Femur (tissue), 1 donor: Measurements from ENCODE around the gene EXOC1.

Experiments
- DNase-seq: peaks from one replicate; pipeline ENCODE4 v3.0.0-alpha.2; 2017

EXOC1 gene

DNA sequence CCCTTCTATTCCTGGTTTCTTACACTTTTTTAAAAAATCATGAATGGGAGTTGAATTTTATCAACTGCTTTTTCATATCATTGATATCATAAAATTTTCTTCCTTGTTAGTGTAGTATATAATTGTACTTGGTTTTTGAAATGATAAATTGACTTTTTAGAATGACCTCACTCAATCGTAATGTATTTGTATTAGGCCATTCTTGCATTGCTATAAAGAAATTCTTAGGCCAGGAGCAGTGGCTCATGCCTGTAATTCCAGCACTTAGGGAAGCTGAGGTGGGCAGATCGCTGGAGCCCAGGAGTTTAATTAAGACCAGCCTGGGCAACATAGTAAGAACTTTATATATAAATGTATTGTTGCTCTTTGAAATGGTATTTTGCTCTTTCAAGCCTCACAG, 6.3 kb downstream of the EXOC1 start:
- DNase-seq = no peak

DNA sequence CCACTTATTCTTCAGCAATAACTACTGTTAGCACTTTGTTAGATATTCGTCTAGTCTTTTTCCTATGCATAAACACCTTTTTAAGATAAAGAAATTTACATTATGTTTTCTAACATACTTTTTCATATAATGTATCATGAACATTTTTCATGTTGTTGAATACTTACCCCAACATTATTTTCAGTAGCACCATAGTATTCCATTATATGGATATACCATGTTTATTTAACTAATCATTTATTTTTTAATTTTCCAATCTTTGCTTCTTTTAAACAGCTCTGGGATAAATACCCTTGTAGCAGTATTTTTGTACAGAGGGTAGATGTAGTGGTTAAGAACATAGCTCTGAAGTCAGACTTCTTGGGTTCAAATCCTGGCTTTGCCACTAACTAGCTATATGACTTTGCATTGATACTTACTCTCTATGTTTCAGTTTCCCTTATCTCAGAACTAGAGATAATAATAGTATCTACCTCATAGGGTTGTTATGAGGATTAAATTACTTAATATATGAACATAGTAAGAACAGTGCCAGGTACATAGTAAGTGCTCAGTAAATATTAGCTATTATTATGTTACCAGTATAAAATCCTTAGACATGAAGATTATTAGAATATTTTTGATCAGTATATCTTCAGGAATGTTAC, 11.3 kb downstream of the EXOC1 start:
- no peak for DNase-seq

DNA sequence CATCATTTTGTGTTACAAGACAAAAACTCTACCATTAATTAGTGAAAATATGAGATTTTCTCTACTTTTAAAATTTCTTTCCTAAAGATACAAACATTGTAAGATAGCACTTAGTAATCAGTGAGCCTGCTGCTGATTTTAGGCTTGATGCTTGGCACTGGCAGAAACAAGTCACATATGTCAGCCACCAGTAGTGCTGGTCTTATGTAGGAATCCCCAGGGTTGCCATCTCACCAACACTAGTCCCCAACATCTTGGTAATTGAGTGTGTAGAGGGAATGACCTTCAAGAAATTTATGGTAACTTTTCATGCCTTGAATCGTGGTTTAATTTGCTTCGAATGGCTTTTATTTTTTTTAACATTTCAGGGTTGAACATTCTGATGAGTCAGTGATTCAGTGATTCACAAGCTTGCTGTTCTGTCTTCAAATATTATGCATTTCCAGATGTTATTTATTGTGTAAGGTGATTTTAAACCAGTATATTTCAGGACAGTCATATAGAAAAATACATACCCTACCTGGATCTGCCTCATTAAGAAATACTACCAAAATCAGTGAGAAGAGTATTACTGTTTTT, 11.9 kb downstream of the EXOC1 start:
- DNase-seq = no peak

DNA sequence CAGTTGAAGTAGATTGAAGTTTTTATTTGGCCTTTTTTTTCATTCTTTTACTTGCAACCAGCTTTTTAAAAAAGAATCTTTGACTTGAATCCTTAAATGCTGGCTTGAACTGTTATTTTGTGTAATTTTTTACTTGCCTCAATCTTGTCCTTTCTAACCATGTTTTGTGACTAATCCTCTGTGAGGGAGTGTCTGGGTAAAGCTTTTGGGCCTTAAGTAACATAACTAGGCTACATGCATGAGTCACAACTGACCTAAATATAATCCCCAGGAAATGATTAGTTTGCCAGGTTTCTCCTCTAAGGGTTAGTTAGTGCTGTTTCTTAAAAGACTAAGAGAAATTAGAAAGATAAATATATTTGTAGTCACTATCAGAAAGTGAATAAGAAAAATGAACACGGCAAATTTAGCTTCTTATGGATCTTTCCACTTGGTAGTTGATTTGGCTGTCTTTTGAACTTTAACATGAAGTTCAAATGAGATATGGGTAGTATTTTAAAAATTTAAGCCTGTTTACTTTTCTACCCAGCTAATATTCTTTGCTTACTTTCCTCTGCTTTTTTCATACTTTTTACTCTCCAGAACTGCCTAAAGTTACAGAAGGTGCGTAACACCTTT, 13.0 kb downstream of the EXOC1 start:
- no peak for DNase-seq

DNA sequence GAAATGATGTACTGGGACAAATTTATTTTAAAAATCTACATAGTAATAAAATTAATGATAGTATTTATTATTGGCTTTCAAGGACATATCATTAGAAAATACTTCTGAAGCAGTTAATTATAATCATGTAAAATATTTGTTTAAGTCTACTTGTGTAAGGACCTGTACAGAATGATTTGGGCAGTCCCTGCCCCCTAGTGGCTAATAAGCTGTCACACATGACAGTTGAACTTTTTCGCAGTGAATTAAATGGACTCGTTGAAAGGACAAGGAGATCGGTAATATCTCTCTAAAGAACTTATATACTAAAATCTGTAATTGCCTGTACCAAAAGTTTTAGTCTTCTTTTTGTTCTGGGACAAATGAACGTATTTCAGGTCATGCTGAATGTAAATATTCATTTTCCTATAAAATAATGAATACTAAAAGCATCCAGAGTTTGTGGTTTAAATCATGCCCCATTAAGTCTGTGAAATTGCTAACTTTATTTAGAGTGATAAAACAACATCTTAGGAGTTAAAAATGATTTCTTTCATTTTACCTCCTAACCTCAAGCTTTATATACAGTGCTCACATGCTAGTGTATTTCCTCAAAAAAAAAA, 13.6 kb downstream of the EXOC1 start:
- DNase-seq = peak; percentile 22

DNA sequence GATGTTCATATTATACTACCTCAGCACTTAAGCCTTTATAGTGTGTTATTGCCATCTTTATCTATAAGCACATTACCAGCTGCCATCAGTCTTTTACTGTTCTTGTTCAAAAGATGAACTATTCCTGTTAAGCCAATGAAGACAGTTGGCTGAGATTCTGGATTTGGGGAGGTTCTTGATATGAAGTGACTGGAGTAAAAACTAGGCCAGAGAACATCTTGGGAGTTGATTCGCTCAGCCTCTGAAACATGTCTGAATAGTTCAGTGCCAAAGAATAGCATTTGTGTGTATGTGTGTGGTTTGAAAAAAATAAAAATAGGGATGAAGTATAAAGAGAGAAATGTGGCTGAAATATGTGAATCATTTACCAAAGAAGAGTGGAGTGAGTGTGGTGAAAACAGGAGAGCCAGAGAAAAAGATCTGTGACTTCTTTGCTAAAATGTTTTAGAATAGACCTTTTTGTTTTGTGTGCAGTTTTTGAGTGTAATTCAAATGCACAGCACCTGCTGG, 15.2 kb downstream of the EXOC1 start:
- no peak for DNase-seq

DNA sequence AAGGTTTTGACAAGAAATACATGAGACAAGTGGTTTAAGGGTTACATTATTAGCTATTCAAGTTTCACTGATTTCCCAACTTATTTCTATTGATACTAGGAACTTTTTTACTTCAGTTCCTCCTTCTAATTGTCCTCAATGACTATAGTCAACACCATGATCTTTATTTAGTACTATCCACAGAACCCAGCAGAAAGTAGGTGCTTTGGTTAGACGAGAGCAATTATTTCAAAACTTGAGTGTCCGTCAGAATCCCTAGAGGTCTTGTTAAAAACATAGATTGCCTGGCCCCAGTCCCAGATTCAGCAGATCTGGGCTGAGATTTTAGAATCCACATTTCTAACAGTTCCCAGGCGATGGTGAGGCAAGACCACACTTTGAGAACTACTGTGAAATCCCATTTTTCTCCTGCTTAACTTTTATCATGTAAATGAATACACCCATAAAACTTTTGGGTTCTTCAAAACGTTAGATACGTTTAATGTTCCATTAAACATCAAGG, 17.9 kb downstream of the EXOC1 start:
- DNase-seq = no peak

DNA sequence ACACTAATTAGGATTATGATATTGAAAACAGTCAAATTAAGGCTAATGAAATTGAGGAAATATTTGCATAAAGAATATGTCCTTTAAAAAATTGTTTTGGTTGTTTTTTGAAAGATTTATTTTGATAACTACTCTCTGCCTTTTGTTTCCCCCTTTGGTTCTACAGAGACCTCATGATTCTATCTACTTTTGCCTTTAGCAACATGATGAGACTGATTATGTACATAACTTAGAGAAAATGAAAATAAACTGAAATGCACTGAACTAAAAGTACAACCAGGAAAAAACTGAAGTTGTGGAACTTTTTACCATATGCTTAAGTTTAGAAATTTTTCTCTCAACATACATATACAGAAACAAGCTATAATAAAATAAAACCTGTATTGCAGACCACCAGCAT, 21.4 kb downstream of the EXOC1 start:
- DNase-seq = no peak

DNA sequence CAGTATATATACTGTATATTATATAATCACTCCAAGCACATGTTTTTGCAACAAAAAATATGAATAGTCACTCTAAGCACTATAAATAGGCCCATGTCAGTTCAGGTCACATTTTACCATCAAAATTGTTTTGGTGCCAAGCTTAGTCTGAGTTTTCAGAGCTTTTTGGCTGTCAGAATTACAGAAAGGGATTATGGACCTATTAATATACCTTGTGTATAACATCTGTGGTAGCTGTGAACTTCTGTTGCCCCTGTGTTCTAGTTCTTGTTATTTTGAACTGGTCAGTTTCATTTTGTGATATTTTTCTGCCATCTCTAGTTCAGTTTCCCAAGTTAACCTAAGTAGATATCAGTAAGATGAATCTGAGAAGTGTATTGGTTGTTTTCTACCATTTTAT, 22.9 kb downstream of the EXOC1 start:
- DNase-seq = no peak

DNA sequence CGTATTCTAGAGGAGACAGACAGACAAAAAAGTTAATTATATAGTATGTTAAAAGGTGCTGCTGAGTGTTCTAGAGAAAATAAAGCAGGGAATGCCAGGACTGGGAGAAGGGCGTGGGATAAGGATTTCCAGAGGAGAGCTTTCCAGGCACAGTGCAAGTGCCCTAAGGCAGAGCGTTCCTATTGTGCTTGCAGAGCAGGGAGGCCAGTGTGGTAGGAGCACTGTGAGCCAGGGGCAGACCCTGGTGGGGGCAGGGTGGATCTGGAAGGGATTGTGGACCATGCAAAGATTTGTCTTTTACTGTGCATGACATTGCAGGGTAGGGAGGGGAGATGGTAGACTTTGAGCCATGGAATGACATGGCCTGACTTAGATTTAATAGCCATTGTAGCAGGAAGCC, 25.8 kb downstream of the EXOC1 start:
- no peak for DNase-seq

DNA sequence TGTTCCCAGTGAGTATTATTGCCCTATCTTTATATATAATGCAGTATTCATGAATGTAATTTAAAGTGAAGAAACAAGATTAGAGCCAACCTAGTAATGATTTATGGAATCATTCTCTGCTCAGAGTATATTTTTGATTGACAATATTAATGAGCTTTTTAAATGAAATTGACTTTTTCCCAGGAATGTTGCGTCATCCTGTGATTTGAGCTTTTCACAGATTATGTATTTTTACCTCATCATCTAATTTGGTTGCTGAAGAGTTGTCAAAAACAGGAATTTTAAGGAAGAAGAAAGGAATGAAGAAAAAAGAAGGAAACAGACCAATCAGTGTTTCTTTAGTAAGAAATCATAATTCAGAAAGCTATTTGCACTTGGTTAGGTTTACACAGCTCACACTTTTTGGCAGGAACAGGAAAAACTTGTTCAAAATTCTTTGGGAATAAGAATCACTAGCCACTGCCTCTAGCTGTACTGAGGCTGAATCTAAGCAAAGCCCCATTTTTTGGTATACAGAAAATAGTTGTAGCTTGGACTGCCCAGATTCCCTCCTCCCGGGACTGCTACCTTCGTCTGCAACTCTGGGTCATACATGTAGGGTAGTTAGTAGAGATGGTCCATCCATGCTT, 27.3 kb downstream of the EXOC1 start:
- DNase-seq = no peak

DNA sequence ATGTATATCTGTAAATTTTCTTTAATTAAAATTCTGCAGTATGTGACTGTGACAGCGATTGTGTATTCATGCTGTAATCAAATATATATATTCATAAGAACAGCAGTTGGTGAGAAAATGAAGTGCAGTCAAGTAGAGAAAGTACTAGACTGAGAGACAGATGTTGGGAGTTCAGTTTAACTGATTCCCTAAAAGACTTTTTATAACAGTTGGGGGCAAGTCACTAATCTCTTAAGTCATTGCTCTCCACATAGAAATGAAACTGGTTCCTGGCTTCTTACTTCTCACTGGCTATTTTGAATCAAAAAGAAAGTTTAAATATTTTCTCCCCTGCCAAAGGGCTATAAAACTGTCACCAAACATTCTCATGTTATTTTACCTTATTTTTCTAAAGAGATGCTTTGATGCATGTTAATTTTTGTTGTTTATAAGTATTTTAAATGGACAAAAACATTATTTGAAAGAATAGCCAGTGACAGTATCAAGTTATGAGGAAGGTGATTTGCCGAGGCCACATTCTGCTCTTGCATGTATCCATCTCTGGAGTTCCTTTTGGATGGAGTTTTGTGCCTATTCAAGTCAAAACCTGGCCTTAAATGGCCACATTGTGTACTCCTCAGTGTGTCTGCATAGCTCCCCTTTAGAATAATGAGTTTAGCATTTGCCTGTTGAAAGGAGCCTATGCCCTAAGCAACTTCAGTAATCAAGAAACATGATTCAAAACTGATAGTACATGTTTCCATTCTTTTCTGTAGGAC, 30.8 kb downstream of the EXOC1 start:
- DNase-seq = no peak

DNA sequence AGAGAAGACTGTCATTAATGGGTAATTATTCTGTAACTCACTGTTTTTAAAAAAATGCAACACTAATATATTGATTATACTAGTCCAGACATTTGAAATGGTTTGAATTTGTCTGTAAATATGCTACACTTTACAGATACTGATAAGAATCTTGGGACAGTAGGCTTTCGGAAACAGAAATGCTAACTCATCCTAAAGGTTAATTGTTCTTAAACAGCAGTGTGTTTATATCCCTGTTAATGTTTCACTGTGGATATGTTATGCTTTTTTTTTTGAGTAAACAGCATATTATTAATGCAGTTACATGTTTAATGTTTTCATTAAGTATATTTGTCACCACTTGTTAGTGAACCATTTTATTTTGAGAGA, 31.4 kb downstream of the EXOC1 start:
- no peak for DNase-seq

DNA sequence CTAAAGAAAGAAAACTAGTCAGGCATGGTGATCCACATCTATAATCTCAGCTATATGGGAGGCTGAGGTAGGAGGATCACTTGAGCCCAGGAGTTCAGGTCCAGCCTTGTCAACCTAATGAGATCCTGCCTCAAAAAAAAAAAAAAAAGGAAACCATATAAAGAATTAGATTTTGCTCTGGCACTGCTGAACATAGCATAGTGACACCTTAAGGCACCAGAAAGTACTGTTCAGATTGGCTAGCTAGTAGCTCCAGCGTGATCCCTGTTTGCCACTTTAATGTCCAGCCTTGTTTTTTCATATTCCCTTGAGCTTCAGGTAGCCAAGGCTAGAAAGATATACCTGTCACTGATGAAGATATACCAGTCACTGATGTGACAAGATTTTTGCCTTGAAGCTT, 34.1 kb downstream of the EXOC1 start:
- no peak for DNase-seq

DNA sequence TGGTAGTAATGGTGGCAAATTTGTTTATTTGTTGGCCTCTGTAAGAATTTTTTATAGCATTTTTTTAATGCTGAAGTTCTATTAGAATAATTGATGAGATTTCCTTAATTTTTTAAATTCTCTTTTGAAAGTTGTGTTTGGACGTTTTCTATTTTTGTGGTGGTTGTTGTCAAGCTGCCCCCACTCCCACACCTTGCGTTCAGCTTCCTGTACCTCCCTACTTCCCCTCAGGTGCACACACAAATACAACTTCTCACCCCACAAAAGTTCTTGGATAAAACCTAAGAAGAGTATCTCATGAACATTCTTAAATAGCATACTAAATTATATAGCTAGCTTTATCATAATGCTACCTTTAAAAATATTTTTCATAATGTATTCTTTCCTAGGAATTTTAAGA, 38.7 kb downstream of the EXOC1 start:
- no peak for DNase-seq

DNA sequence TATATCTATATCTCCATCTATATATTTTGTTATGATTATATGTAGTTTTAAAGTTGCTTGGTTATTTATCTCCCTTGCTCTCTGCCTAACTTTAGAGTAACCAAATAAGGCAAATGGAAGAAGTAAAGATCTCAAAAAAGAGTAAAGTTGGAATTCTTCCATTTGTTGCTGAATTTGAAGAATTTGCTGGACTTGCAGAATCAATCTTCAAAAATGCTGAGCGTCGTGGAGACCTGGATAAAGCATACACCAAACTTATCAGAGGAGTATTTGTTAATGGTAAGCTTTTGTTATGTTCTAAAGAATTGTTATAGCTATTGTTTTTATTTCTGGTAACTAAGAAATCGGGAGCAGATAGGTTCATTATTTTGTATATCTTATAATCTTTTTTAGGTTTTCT, 43.2 kb downstream of the EXOC1 start:
- no peak for DNase-seq

DNA sequence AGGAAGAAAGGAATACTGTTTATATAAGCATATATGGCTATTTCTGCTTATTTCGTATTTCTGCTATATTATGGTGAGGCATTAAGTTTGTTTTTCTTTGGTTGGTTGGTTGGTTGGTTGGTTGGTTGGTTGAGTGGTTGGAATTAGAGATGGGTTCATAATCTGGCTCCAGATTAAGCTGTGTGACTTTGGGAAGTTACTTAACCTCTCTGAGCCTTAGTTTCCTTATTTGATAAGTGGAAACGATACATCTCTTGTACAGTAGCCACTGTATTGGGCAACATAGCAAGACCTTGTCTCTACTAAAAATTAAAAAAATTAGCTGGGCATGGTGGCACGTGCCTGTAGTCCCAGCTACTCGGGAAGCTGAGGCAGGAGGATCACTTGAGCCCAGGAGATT, 49.2 kb downstream of the EXOC1 start:
- DNase-seq = no peak

DNA sequence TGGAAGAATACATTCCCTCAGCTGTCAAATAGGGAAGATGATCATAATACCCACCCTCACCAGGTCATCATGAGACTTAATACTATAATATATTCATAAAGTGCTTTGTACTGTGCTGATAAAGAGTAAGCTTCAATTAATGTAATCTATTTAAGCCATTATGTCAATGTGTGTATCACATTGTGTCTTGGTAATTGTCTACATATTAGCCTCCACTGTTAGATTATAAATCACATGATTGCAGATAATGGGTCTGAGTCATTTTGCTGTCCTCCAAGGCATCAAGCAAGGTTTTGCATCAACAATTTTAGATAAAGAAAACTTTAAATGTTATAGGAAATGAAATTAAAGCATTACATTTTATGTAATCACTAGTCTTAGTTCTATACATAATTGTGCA, 50.1 kb downstream of the EXOC1 start:
- no peak for DNase-seq

DNA sequence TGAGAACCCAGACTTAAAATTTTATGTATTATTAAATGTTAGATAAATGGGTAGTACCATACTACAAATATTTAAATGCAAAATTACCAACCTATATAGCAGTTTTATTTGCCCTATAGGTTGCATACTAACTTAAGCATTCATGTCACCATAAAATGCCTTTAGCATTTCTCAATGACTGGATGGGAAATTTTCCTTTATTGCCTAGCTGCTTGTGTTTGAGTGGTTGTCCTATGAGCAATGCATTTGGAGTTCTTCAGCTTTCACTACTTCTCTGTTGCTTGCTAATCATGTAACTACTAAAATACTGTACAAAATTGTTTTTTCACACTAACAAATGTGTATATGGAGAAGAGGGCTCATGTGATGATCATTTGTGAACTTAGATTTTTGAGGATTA, 51.1 kb downstream of the EXOC1 start:
- DNase-seq = no peak

DNA sequence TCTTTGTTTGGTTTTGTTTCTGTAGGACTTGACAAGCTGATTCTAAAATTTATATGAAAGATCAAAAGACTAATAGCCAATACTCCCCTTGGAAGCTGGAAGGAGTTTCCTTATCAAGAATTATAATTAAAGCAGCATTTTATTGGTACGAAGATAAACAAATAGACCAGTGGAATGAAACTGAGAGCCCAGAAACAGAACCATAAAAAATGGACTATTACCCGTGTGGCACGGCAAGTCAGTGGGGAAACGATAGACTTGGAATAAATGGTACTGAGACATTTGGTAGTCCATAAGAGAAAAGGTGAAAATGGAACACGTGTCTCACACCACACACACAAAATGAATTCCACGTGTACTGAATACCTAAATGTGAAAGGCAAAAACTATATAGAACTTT, 52.9 kb downstream of the EXOC1 start:
- no peak for DNase-seq

DNA sequence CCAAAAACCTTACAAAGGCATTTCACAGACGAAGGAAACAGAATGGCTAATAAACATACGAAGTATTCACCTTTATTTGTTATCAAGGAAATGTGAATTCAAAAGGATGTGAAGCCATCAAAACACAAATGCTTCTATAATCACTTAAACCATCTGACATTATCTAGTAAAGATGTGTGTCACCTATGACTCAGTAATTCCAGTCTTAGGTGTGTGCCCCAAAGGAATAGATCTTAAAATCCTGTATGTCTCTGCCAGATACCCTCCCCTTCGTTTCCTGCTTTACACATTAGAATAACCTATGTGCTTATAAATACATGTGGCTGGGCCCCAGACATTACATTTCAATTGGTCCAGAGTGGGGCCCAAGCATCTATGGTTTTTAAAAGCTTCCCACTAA, 53.5 kb downstream of the EXOC1 start:
- no peak for DNase-seq

DNA sequence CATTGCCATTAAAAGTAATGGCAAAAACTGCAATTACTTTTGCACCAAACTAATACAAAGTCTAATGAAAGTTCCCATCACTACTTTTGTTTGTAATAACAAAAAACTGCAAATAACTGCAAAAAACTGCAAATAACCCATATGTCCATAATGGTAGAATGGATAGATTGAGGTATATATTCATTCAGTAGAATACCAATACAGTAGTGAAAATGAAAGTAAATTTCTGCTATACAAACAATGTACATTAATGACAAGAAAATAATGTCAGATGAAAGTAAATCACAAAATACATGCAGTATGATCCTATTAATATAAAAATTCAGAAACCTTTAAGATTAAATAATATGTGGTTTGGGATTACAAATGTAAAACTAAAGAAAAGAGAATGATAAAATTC, 54.0 kb downstream of the EXOC1 start:
- no peak for DNase-seq

DNA sequence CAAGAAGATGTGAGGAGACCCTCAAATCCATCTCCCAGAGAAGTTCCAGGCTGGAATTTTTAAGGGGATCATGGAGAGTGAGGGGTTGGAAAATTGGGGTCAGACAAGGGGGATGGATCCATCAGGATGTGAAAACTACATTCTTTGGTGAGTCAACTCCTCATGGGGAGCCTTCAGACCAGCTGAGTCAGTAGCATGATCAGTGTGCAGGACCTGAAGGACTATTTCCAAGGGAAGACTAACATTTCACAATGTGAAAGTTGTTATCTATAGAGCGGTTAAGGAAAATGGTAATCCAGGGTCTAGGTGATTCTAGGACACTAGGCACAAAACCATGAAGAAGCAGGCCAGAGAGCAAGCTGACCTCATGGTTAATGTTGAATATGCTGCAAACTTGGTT, 56.7 kb downstream of the EXOC1 start:
- no peak for DNase-seq
